GM18498 (cell line): ENCODE measurements around the gene PGRMC1.
"Not testable (repeated sequence)": the region's sequence is repeated elsewhere in the genome, so short reads cannot be mapped to it uniquely, and the experiment has no call there.

Source experiments
- ATAC-seq: cut with Tn5 transposase; IDR thresholded peaks from one replicate; pipeline ENCODE4 v1.9.1; 2021; ENCODE audit warnings: mild to moderate bottlenecking, moderate library complexity; ENCODE audit not compliant: unreplicated experiment

PGRMC1 gene

DNA sequence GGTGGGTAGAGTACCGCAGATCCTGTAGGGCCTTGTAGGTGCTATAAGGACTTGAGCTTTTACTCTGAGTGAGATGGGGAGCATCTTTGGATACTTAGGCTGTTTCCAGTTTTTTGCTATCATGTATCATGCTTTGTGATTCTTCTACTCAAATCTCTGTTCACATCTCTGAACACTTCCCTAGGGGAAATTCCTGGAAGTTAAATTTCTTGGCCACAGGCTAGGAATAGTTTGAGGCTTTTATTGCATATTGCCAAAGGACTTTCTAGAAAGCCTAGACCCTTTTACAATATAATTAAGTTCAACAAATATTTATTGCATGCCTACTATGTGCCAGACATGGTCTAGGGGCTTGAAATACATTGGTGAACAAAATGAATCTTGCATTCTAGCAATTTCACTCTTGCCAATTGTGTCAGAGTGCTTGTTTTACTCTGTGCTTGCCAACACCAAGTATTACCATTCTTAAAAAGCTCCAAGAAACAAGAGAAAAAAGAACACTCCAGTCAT lies 4.1 kb upstream of the PGRMC1 start:
- ATAC-seq, result no peak

DNA sequence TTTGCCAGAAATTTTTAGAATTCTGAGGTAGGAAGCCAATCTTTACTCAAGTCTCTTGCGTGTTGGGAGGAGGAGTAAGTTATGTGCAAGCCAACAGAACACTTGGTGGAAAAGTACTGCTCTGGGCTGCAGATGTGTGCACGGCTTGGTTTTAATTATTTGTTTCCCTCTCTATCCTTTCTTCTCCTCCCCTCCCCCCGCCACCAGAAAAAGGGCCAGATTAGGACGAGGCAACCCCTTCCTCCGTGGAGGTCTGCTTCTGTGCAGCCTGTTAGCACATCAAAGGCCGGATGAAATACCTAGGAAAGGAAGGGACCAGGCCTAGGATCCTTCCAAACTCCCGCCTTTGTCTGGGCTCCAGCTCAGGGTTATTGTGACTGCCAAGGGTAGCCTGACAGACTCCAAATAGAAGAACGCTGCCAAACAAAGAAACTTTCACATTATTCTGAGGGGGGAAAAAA lies 1.0 kb upstream of the PGRMC1 start:
- ATAC-seq, result no peak

GRCh38 chrX:119236623-119237561 lies 807 bp downstream of the PGRMC1 start:
- ATAC-seq, result peak; percentile 21

GRCh38 chrX:119237562-119237942 lies 1.5 kb downstream of the PGRMC1 start:
- ATAC-seq, result no peak

- no peak for ATAC-seq
These were observed 2.5 kb downstream of the PGRMC1 start for GRCh38 chrX:119238557-119238956.

DNA sequence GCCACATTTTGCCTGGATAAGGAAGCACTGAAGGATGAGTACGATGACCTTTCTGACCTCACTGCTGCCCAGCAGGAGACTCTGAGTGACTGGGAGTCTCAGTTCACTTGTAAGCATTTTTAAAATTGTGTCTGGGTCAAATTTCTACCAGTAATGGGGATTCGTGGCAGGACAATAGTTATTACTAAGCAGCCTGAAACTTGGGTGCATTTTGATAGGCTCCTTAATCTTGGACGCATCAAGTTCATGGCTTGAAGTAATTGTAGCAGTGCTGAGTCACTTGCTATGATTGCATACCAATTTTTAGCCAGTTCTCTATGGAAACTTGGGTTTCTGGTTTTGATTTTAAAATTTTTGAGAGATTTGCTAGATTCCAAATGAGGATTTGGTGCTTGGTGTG lies 4.3 kb downstream of the PGRMC1 start:
- ATAC-seq, result no peak

- ATAC-seq, result no peak
These were observed 11.6 kb downstream of the PGRMC1 start for GRCh38 chrX:119247702-119248101.

- no peak for ATAC-seq
These were observed 13.8 kb downstream of the PGRMC1 start for GRCh38 chrX:119249891-119250290.

DNA sequence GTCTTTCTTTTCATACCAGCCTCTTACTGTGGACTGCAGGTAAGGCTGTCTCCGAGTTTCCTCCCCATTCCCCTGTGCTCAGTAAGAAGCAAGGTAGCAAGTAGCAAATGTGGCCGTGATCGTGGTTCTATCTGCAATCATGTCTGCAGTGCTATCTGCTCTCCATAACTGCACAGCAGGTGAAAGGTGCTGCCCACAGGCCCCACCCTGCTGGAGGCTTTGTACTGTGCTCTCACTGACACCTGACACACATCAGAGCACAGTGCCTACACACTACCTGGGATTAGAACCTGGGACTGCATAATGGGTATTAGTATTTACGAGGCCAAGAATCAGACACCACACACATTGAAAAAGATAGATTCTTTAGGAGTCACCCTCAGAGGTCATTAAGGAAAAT lies 15.3 kb downstream of the PGRMC1 start:
- ATAC-seq, result no peak

GRCh38 chrX:119252716-119253115 lies 16.6 kb downstream of the PGRMC1 start:
- ATAC-seq, result no peak

GRCh38 chrX:119266364-119266995 lies 30.4 kb downstream of the PGRMC1 start:
- no peak for ATAC-seq

- not testable (repeated sequence) for ATAC-seq
These were observed 31.0 kb downstream of the PGRMC1 start for GRCh38 chrX:119267115-119267514.

DNA sequence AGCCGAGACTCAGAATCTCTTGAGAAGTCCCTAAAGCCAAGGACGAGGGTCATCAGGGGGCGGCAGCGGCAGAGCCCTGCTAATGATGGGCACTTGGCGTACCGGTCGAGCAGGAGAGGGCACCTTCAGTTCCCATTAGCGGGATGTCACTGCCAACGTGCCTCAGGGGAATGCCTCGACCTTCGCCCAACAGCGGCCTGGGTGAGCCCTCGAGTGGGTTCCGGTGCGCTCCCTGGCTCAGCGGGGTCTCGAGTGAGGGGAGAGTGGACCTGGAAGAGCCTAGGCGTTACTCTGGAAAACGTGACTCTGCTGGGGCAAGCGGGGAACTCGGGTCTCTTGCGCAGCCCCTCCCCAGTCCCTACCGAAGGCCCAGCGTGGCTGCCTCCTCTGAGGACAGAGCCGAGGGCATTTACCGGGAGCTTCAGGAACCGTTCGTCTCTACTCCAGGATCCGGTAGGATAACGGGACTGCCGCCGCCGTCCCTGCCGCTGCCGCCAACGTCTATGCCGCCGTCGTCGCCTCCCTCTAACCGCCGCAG lies 36.9 kb downstream of the PGRMC1 start:
- no peak for ATAC-seq

DNA sequence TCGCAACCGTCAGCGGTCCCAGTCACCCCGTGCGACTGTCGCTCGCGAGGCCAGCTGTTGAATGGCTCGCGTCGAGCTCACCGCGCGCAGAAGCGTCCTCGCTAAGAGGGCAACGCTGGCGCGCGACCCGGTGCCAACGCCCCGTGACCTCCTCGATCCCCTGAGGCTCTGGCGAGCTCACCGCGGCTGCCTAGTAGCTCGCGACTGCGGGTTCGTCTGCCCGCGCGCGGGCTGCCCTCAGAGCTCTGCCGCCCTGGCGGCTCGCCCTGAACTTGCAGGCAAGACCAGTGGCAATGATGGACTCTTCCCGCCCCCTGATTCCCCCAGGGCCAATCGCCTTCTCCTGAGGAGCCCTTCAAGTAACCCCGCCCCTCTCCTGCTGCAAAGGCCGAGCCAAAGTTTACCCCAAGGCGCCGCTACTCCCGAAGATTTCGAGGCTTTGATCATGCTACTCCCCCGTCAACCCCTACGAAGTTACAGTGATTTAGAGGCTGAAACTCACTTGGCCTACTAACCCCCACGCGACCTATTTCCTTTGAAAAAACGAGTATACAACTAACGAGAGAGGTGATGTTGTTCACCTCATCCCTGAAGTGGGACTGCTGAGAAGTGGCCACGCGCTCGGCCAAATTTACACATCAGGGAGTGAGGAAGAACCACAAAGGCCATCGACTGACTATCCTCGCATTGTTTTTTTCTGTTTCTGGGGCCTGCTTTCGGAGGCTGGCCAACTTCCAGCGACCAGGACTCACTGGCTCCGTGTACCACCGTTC lies 37.5 kb downstream of the PGRMC1 start:
- ATAC-seq, result no peak

DNA sequence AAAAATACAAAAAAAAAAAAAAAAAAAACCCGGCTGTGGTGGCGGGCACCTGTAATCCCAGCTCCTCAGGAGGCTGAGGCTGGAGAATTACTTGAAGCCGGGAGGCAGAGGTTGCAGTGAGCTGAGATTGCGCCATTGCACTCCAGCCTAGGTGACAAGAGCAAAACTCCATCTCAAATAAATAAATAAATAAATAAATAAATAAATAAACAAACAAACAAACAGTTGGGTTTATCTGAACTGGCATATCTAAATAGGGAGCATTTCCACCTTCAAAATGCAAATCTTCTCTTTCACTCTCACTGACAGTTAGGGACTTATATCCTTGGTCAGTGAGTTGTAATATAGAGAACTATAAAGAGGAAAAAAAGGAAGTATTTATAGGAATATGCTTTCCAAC lies 46.3 kb downstream of the PGRMC1 start:
- ATAC-seq, result not testable (repeated sequence)

DNA sequence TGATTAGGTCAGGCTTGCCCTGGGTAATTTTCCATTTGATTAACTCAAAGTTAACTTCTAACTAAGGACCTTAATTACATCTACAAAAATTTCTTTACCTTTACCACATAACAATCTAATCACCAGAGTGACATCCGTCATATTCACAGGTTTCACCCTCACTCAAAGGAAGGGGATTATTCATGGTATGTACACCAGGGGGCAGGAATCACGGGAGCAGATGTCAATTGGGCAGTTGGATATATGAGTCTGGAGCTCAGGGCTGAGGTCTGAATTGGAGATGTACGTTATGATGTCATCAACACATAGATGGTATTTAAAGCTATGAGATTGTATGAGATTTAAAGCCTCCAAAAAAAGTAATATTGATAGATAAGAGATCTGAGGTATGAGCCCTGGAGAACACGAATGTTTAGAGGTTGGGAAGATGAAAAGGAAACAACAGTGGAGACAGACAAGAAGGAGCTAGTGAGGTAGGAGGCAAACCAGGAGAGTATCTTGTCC lies 52.9 kb downstream of the PGRMC1 start:
- ATAC-seq, result no peak

- no peak for ATAC-seq
These were observed 54.4 kb downstream of the PGRMC1 start for GRCh38 chrX:119290476-119290875.

GRCh38 chrX:119291246-119291645 lies 55.2 kb downstream of the PGRMC1 start:
- ATAC-seq, result not testable (repeated sequence)

- ATAC-seq, result no peak
These were observed 56.4 kb downstream of the PGRMC1 start for GRCh38 chrX:119292445-119292844.
